SKM-1 treated with dmso at 0.1 percent for 144 hours (cell line): ENCODE measurements around the gene CLEC4M.
"Not testable (repeated sequence)": the region's sequence is repeated elsewhere in the genome, so short reads cannot be mapped to it uniquely, and the experiment has no call there.

Experiments
- DNase-seq: peaks from one replicate; lab custom pipeline; 2025; ENCODE audit not compliant: unreplicated experiment; lab: John Stamatoyannopoulos, UW

The CLEC4M gene

GRCh38 chr19:7739801-7740681, 23.0 kb upstream of the CLEC4M start:
- no peak for DNase-seq

GRCh38 chr19:7740682-7741054, 22.4 kb upstream of the CLEC4M start:
- DNase-seq: no peak

- no peak for DNase-seq
Observed at GRCh38 chr19:7742575-7742974, 20.5 kb upstream of the CLEC4M start.

GRCh38 chr19:7742991-7743390, 20.1 kb upstream of the CLEC4M start:
- DNase-seq: no peak

GRCh38 chr19:7743425-7743841, 19.6 kb upstream of the CLEC4M start:
- no peak for DNase-seq

GRCh38 chr19:7744199-7744786, 18.8 kb upstream of the CLEC4M start:
- no peak for DNase-seq

- no peak for DNase-seq
Observed at GRCh38 chr19:7744871-7745650, 18.0 kb upstream of the CLEC4M start.

- not testable (repeated sequence) for DNase-seq
Observed at GRCh38 chr19:7746306-7746705, 16.7 kb upstream of the CLEC4M start.

- peak; percentile 10 for DNase-seq
Observed at GRCh38 chr19:7746903-7747884, 15.8 kb upstream of the CLEC4M start, which contains the start of gene CD209. TSS of gene CD209 (minus strand) at chr19:7747534. CDS start at chr19:7747511, 23 bp downstream.

- DNase-seq: no peak
Observed at GRCh38 chr19:7748171-7748570, 14.9 kb upstream of the CLEC4M start.

- DNase-seq: no peak
Observed at GRCh38 chr19:7748756-7749155, 14.3 kb upstream of the CLEC4M start.

- DNase-seq: no peak
Observed at GRCh38 chr19:7751157-7751783, 11.8 kb upstream of the CLEC4M start.

GRCh38 chr19:7756258-7756657, 6.8 kb upstream of the CLEC4M start:
- no peak for DNase-seq

GRCh38 chr19:7757358-7757757, 5.7 kb upstream of the CLEC4M start:
- DNase-seq: no peak

- DNase-seq: no peak
Observed at GRCh38 chr19:7759156-7759555, 3.9 kb upstream of the CLEC4M start.

GRCh38 chr19:7763696-7764095, 653 bp downstream of the CLEC4M start:
- no peak for DNase-seq

GRCh38 chr19:7764157-7764556, 1.1 kb downstream of the CLEC4M start:
- not testable (repeated sequence) for DNase-seq

GRCh38 chr19:7765043-7765442, 2.0 kb downstream of the CLEC4M start:
- not testable (repeated sequence) for DNase-seq

- DNase-seq: no peak
Observed at GRCh38 chr19:7766535-7766934, 3.5 kb downstream of the CLEC4M start.

- DNase-seq: no peak
Observed at GRCh38 chr19:7767487-7767886, 4.4 kb downstream of the CLEC4M start.
